Measurements from ENCODE around the gene YIPF1. TPM values are rescaled to one million over a fixed set of nuclear protein-coding genes. Genes with fewer than 3 reads are reported as not detected.

The YIPF1 gene
- total and polyA plus RNA-seq, 4 donors = 19.9 to 33.3 (median 25.1) TPM

- Histone ChIP-seq H3K36me3 (ENCODE audit: control insufficient read depth in 4 of 4, insufficient read depth in 4 of 4, low read length in 4 of 4) (peaks cover 5 to 24% (median 18%) of the 10 kb centered on the region in 4 donors), H3K9ac (ENCODE audit: insufficient read depth in 1 of 2, low read length in 2 of 2) (no peak overlapping the region), H3K27ac (ENCODE audit: low read depth in 1 of 2, low read length in 1 of 2) (no peak overlapping the region), H3K4me3 (no peak overlapping the region), H3K4me1 (ENCODE audit: control insufficient read depth in 5 of 5, insufficient read depth in 5 of 5, low read length in 5 of 5) (peaks cover 0 to 3% (median 0%) of the 10 kb centered on the region in 5 donors), H3K27me3 (ENCODE audit: control insufficient read depth in 3 of 3, insufficient read depth in 3 of 3, low read length in 2 of 3) (no peaks in the 10 kb centered on the region), H3K9me3 (ENCODE audit: control insufficient read depth in 4 of 4, insufficient read depth in 3 of 4, low read length in 3 of 4) (peaks cover 0 to 1% (median 0%) of the 10 kb centered on the region in 4 donors)
- no peak for ATAC-seq (ENCODE audit: insufficient read depth, low FRiP score)
- peak in 1 of 3 donors; percentile 10 for DNase-seq
- WGBS, 2 donors = 72 to 85% methylated on average over 11 of the region's 11 CpGs
- TF ChIP-seq CTCF (IDR thresholded peaks at IDR 0.05; ENCODE audit: control extremely low read depth, extremely low read depth) = no peak
These were observed 20.0 kb downstream of the YIPF1 start for GRCh38 chr1:53869454-53870117.

GRCh38 chr1:53868565-53868964 lies 21.0 kb downstream of the YIPF1 start:
- DNase-seq (no peak), ATAC-seq (ENCODE audit: insufficient read depth, low FRiP score) (no peak)
- no peak for TF ChIP-seq CTCF (IDR thresholded peaks at IDR 0.05; ENCODE audit: control extremely low read depth, extremely low read depth)
- no peaks in the 10 kb centered on the region for H3K27me3 ChIP-seq (ENCODE audit: control insufficient read depth in 3 of 3, insufficient read depth in 3 of 3, low read length in 2 of 3)
- no peak overlapping the region for H3K27ac ChIP-seq (ENCODE audit: low read depth in 1 of 2, low read length in 1 of 2)
- peaks cover 0 to 1% (median 0%) of the 10 kb centered on the region in 4 donors for H3K9me3 ChIP-seq (ENCODE audit: control insufficient read depth in 4 of 4, insufficient read depth in 3 of 4, low read length in 3 of 4)
- H3K4me3 ChIP-seq = no peak overlapping the region
- peaks cover 0 to 3% (median 0%) of the 10 kb centered on the region in 5 donors for H3K4me1 ChIP-seq (ENCODE audit: control insufficient read depth in 5 of 5, insufficient read depth in 5 of 5, low read length in 5 of 5)
- H3K36me3 ChIP-seq (ENCODE audit: control insufficient read depth in 4 of 4, insufficient read depth in 4 of 4, low read length in 4 of 4) = peaks cover 5 to 24% (median 17%) of the 10 kb centered on the region in 4 donors
- H3K9ac ChIP-seq (ENCODE audit: insufficient read depth in 1 of 2, low read length in 2 of 2) = no peak overlapping the region
- WGBS, 2 donors = 92 to 97% methylated on average over 1 of the region's 1 CpG

GRCh38 chr1:53862507-53862906 lies 27.1 kb downstream of the YIPF1 start:
- no peak overlapping the region for H3K27ac ChIP-seq (ENCODE audit: low read depth in 1 of 2, low read length in 1 of 2)
- H3K4me3 ChIP-seq = no peak overlapping the region
- no peaks in the 10 kb centered on the region for H3K27me3 ChIP-seq (ENCODE audit: control insufficient read depth in 3 of 3, insufficient read depth in 3 of 3, low read length in 2 of 3)
- H3K4me1 ChIP-seq (ENCODE audit: control insufficient read depth in 5 of 5, insufficient read depth in 5 of 5, low read length in 5 of 5) = no peaks in the 10 kb centered on the region
- ATAC-seq (ENCODE audit: insufficient read depth, low FRiP score) (no peak), DNase-seq (no peak)
- no peak overlapping the region for H3K9ac ChIP-seq (ENCODE audit: insufficient read depth in 1 of 2, low read length in 2 of 2)
- TF ChIP-seq CTCF (IDR thresholded peaks at IDR 0.05; ENCODE audit: control extremely low read depth, extremely low read depth) = no peak
- no peaks in the 10 kb centered on the region for H3K9me3 ChIP-seq (ENCODE audit: control insufficient read depth in 4 of 4, insufficient read depth in 3 of 4, low read length in 3 of 4)
- peaks cover 5 to 29% (median 12%) of the 10 kb centered on the region in 4 donors for H3K36me3 ChIP-seq (ENCODE audit: control insufficient read depth in 4 of 4, insufficient read depth in 4 of 4, low read length in 4 of 4)
- 64 to 70% methylated on average over 7 of the region's 7 CpGs for WGBS, 2 donors
